ENCODE results near the gene LCLAT1.

The LCLAT1 gene

DNA sequence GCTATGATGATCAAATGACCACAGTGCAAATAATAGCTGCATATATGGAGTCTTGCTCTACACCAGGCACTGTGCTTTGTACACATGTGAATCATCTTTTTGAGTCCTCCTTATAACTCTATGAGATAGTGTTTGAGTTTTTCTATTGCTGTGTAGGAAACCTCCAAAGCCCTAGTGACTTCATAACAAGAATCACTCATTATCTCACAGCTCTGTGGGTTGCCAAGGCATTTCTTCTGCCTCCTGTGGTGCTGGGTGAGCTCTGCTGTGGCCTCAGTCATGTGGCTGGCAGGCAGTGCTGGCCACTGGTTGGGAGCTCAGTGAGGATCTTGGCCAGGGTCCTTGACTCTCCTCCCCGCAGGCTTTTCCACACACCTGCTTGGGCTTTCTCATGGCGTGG is 206.8 kb downstream of the LCLAT1 start:
- TF ChIP-seq, protein P1, sequence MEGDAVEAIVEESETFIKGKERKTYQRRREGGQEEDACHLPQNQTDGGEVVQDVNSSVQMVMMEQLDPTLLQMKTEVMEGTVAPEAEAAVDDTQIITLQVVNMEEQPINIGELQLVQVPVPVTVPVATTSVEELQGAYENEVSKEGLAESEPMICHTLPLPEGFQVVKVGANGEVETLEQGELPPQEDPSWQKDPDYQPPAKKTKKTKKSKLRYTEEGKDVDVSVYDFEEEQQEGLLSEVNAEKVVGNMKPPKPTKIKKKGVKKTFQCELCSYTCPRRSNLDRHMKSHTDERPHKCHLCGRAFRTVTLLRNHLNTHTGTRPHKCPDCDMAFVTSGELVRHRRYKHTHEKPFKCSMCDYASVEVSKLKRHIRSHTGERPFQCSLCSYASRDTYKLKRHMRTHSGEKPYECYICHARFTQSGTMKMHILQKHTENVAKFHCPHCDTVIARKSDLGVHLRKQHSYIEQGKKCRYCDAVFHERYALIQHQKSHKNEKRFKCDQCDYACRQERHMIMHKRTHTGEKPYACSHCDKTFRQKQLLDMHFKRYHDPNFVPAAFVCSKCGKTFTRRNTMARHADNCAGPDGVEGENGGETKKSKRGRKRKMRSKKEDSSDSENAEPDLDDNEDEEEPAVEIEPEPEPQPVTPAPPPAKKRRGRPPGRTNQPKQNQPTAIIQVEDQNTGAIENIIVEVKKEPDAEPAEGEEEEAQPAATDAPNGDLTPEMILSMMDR (conservative IDR thresholded peaks at IDR 0.05): no peak

DNA sequence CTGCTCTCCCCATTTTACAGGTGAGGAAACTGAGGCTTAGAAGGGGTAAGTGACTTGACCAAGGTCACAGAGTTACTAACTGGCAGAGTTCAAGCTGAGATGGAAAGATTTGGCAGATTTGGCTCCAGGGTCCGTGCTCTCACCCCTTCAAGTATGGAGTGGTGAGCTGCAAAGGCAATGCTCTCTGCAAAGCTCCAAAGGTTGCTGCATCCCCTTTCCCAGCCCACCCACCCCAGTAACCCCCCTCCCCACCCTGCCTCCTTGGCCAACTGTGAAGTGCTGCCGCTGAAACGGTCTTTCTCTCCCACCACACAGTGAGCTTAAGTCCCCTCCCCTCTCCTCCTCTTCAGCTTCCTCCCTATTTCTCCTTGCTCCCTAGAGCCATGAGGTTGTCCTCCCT is 207.4 kb downstream of the LCLAT1 start:
- TF ChIP-seq, protein P1 (conservative IDR thresholded peaks at IDR 0.05): no peak
- no peak overlapping the region for H3K27ac ChIP-seq

More for the DNA sequence above, 206.8 kb downstream of the LCLAT1 start:
- H3K27ac ChIP-seq: no peak overlapping the region

DNA sequence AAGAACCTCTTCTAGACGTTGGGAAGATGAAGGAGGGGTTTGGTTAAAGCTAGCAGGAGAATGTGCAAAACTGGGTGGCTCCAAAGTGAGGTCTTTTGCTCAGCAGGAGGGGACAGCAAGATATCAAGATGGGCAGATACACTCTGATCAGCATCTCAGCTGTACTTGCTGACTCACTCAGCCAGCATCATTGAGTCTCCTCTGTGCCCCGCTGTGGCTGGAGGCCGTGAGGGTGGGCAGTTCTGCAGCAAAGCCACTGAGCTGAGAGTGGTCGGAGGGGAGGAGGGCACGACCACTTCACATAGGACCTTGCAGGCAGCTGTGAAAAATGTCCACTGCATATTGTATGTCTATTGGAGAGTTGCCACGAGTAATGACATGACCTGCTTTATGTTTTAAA is 208.2 kb downstream of the LCLAT1 start:
- TF ChIP-seq, protein P1 (conservative IDR thresholded peaks at IDR 0.05): no peak
- H3K27ac ChIP-seq: no peak overlapping the region

DNA sequence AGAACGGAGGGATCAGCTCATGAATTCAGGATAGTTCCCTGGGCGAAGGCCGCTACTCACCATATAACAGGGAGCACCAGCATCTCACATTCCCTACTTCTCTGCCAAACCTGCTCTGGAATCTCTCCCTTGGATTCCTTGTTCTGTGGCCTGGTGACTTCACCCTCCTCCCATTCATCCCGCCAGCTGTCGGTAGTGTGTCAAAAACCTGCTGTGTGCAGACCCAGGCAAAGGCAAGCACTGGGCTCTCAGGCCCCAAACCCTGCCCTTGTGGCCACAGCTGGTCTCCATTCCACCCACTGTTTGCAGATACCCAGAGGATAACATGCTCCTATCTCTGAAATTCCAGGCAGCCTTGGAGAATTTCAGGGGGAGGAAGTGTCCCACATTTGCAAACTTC is 208.6 kb downstream of the LCLAT1 start:
- H3K27ac ChIP-seq: no peak overlapping the region

DNA sequence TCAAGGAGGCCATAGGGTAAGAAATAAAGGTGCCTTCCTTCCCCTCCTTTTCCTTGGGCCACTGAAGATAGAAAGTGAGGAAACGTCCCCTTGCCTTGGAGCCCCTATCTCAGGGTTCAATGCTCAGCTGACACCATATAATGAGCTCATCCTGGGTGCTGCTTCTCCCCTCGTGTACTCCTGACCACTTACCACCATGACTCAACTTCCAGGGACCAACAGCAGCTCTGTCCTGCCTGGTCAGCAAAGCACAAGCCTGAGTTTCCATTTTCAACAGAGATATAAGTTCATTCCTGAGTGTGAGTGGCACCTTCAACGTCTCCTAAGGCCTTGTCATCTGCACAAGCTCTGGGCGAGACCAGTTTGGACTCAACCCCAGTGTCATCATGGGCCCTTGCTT is 209.0 kb downstream of the LCLAT1 start:
- TF ChIP-seq, protein P1 (conservative IDR thresholded peaks at IDR 0.05): no peak
- no peak overlapping the region for H3K27ac ChIP-seq

More for the DNA sequence above, 208.6 kb downstream of the LCLAT1 start:
- TF ChIP-seq, protein P1 (conservative IDR thresholded peaks at IDR 0.05): no peak

DNA sequence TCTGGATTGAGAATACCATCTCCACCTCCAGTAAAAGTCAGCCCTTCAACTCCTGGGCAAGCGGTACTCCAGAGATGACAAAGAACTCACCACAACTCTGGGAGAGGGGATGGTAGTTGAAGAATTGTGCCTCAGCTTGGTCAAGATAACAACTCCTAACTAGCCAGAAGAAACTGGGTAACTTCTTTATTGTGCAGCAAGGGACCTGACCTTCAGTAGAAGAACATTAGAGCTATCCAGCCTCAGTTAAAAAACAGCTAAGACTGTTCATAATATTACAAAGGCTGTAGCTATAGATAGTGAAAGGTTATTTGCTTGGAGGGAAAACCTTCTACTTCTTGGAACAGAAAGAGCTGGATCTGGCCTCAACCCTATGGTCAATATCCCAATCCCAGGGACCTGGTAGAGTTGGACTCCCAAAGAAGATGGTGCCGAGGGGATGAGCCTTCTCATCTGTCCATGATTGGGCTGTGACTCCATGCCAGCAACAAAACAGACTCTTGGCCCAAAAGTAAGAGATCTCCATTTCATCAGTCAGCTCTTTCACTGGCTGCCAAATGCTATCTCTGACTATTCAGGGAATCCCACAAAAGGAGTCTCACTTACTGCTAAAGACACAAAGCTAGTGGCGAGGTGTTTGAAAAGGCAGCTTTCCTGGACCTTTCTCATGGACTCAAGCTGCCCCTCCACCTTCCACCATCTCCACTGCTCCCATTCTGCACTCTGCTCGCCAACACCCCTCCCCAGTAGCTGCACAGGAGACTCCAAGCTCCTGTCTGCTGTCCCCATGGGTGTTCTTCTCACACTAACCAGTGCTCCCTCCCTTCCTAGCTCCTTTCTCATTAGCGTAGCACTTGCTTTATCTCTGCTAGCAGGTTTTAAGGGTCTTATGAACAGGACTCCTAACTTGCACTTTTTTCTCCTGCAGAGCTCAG is 214.4 kb downstream of the LCLAT1 start:
- TF ChIP-seq, protein P1 (conservative IDR thresholded peaks at IDR 0.05): no peak
- no peak overlapping the region for H3K27ac ChIP-seq

DNA sequence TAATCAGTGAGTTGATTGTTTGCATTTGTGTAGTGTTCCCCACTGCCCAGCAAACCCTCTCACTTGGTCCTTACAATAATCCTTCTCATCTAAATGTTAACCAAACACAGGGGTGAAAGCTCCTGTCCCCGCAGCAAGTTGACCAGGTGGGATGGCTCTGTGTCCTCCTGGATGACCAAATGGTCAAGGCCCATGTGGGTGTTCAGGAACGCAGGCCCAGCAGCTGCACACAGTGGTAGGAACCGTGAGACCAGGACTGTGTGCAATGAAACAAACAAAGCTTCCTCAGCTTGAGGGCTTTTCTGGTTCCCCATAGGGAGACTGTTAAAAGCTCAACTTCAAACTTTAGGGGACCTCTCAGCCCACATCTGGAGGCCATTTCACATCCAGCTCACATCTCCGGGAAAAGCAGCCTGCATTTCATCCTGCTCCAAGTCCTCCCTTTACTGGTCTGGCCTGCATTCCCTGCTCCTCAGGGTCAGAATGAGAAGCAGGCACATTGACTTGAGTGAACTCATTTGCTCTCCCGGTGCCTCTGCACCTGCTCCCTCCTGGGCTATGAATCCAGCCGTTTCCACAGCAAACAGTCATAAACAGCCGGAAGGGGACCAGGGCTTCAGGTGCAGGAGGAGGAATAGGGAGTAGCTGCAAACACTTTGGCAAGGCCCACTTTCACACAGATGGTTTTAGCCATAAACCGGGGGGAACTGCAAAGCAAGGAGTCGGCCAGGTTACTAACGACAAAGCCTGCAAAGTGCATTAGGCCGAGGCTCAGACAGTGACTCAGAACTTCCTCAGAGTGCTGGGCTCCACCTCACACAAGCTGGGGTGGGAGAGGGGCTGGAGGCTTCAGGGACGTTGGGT is 215.5 kb downstream of the LCLAT1 start:
- TF ChIP-seq, protein P1 (conservative IDR thresholded peaks at IDR 0.05): no peak
- no peak overlapping the region for H3K27ac ChIP-seq
